Measurements from ENCODE around the gene CDR2.
"Not testable (repeated sequence)": the region's sequence is repeated elsewhere in the genome, so short reads cannot be mapped to it uniquely, and the experiment has no call there.

CDR2 gene

DNA sequence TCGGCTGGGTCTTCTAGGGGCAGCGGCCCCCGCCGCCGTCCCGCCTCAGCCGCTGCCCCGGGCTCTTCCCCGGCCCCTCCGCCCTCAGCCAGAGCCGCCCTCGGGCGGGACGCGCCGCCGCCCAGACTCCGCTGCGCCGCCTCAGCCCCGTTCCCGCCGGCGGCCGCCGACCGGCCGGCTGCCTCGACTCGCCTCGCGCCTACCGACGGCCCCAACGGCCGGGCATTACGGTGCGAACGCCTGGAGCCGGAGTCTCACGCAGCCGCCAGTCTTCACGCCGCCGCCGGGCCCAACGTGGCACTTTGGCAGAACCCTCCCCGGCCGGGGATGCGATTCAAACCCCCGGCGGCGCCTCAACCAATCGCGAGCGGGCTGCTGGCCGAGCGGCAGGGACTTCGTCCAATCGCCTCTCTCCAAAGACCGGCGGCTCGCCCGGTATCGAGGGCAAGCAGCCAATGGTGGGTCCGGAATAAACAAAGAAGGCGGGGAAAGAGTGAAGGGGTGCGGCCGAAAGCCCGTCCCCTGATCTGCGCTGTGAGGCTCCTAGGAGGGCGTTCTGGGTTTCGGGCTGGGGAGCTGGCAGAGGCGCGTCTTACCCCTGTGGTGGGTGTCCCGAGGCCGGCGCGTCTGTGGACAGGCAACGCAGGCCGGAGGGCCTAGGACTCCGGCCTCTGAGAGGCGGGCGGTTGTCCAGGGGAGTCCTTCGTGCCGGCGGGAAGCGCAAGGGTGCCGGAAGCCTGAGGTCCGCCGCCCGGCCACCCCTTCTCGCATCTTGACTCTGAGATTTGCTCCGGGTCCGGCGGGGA is at the start of gene CDR2:
Gene CDR2 (minus strand): TSS at position 309 of the 806 bp plus-strand sequence. CDS start 310 bp downstream, outside the sequence.
- FAIRE-seq (peak; percentile 52), DNase-seq (ENCODE audit: insufficient read length, low spot score) (peak; percentile 97)
- peak; percentile 74 for TF ChIP-seq POLR2A (IDR thresholded peaks at IDR 0.05; ENCODE audit: low read depth, low read length)

DNA sequence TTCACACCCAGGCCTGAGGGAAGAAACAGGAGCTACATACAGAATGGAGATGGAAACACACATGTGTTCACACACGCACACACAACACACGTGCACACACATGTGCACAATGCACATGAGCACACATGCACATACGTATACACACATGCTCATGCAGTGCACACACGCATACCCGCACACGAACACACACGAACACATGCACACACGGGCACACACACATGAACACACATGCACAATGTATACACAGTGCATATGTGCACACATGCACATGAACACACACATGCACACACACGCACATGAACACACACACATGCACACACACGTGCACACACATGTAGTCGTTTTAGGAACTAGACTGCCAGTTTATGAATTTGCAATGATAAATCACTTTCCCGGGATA is 49.3 kb upstream of the CDR2 start:
- FAIRE-seq: no peak
- no peak for DNase-seq (ENCODE audit: insufficient read length, low spot score)
- TF ChIP-seq POLR2A (IDR thresholded peaks at IDR 0.05; ENCODE audit: low read depth, low read length): no peak

DNA sequence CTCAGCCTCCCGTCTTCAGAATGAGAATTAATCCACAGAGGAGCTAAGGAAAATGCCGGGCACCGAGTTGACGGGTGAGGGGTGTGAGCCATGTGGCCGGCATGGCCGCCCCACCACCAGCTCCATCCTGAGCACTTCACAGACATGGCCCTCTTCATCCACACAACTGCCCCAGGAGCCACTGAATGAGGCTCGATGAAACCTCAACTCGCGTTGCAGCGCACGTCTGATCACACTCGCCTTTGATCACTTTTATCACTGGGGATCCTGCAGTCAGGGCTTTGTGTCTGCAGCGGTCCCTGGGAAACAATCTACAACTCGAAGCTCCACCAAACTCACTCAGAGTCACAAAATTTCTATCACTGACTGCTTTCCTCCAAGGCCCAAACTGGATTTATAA is 46.7 kb upstream of the CDR2 start:
- no peak for FAIRE-seq
- DNase-seq (ENCODE audit: insufficient read length, low spot score): no peak
- TF ChIP-seq POLR2A (IDR thresholded peaks at IDR 0.05; ENCODE audit: low read depth, low read length): no peak

DNA sequence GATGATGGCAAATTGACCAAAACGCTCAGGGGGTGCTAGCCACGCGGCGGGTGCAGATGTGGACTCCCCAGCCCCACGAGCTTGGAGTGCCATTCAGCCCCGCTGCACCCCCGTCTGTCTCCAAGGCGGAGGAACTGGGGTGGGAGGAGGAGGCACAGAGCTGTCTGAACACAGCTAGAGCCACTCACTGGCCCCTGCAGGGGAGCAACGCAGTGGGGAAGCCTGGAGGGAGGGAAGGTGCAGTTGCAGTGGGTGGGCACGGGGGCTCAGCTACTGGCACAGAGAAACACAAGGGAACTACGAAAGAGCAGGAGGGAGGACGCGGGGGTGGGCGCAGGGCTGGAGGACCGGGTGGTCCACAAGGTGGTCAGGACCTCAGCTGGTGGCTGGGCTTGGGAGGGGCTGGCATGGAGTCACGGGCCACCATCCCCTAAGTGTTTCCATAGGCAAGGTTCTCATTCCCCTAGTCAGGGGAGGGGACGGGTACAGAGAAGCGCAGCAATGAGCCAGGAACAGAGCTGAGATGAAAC is 46.3 kb upstream of the CDR2 start:
- no peak for TF ChIP-seq POLR2A (IDR thresholded peaks at IDR 0.05; ENCODE audit: low read depth, low read length)
- DNase-seq (ENCODE audit: insufficient read length, low spot score) (no peak), FAIRE-seq (no peak)

DNA sequence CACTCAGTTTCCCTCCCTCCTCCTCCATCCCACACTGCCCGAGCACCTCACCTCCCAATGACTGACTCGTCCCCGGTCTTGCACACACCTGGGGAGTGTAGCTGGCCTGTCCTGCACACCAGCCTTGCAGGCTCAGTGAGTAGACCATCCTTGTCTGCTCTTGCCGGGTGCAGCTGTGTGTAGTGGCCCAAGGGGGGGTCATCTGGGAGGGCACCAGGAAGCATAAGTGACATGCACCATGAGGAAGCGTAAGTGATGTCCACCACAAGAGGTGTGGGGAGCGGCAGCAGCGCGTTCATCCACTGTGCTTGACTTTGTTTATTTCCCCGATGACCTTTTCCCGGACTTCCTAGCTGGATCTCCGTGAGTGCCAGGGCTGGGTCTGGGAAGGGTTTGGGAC is 45.5 kb upstream of the CDR2 start:
- DNase-seq (ENCODE audit: insufficient read length, low spot score) (no peak), FAIRE-seq (no peak)
- no peak for TF ChIP-seq POLR2A (IDR thresholded peaks at IDR 0.05; ENCODE audit: low read depth, low read length)

DNA sequence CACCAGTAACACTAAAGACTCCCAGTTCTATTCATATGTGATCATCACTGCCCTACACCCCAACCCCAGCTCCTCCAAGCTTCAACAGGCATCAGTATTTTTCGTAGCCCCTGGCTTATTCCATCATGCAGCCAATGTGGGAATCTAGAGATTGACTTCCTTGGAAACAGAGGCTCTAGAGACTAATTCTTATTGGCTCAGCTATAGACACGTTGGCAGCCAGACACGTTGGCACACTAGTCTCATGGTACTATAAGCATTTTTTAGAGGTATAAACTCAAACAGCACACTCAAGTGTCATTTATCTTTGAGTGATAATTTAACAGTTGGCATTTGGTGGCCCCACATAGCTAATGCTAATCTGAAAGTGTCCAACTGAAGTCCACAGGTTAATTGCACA is 44.4 kb upstream of the CDR2 start:
- TF ChIP-seq POLR2A (IDR thresholded peaks at IDR 0.05; ENCODE audit: low read depth, low read length): no peak
- no peak for FAIRE-seq

DNA sequence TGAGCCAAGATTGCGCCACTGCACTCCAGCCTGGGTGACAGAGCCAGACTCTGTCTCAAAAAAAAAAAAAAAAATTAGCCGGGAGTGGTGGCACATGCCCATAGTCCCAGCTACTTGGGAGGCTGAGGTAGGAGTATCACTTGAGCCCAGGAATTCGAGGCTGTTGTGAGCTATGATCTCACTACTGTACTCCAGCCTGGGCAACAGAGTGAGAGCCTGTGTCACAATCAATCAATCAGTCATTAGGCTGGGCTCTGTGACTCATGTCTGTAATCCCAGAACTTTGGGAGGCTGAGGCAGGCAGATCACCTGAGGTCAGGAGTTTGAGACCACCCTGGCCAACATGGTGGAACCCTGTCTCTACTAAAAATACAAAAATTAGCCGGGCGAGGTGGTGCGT is 43.4 kb upstream of the CDR2 start:
- not testable (repeated sequence) for FAIRE-seq; DNase-seq (ENCODE audit: insufficient read length, low spot score)

More for the DNA sequence above, 44.4 kb upstream of the CDR2 start:
- DNase-seq (ENCODE audit: insufficient read length, low spot score): no peak

DNA sequence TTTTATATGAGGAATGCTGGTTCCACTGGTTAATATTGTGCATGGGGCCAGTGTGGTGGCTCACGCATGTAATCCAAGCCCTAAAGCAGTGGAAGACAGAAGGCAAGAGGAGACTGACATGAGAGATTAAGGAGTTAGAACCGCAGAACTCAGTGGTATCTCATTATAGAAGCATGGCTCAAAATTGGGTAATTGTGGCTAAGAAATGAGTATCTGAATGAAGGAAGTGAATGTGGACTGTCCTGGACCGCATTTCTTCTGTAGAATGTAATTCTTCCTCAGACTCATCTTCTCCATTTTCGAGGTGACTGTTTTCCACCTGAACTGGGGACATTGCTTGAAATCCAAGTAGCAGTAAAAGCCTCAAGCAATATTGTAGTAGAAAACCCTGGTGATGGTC is 42.6 kb upstream of the CDR2 start:
- DNase-seq (ENCODE audit: insufficient read length, low spot score): no peak
- TF ChIP-seq POLR2A (IDR thresholded peaks at IDR 0.05; ENCODE audit: low read depth, low read length): no peak
- no peak for FAIRE-seq

DNA sequence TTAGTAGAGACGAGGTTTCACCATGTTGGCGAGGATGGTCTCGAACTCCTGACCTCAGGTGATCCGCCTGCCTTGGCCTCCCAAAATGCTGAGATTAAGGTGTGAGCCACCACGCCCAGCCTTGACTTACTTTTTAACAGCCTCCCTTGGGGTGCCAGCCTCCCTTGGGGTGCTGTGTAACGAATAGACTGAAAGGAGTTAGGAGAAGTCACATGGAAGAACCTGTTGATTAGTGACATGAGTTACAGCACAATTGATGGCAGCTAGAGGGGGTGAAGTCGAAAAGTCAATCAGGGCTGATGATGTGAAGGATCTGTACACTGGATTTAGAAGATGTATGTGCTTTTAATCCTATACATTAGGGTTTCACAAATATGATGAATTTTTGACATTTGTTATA is 39.4 kb upstream of the CDR2 start:
- FAIRE-seq: no peak
- no peak for TF ChIP-seq POLR2A (IDR thresholded peaks at IDR 0.05; ENCODE audit: low read depth, low read length)
- no peak for DNase-seq (ENCODE audit: insufficient read length, low spot score)

DNA sequence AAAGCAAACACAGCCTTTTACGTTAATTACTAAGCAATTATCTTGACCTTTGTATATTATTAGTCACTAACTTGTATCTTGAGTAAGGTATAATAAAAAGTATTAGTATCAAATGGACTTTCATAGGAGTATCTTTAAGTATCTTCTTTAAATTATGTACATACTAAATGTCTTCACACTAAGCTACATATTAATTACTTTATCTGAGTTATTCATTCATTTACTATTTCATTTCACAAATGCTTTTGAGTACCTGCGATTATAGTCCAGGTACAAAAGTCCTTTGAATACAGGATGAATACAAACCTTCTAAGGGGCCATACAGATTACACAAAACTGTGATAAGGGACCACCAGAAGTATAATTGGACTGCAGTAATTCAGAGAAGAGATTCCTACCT is 33.1 kb upstream of the CDR2 start:
- DNase-seq (ENCODE audit: insufficient read length, low spot score) (no peak), FAIRE-seq (no peak)
- TF ChIP-seq POLR2A (IDR thresholded peaks at IDR 0.05; ENCODE audit: low read depth, low read length): no peak

DNA sequence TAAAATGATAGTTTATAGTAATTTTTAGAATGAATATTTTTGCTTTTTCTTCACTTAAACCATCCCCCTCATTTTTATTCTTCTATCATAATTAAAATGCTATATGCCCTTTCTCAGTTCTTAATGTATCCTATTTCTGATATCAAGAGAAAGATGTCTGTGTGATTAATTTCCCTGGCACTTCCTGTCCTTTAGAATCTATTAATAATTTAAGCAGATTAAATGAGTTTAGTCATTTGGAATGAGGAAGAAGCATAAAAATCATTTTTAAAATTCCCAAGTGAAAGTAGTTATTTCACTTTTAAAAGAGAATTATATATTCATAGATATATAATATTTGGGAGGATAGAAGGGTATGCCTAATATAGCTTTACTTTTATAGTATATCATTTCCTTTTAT is 27.8 kb upstream of the CDR2 start:
- no peak for DNase-seq (ENCODE audit: insufficient read length, low spot score)
- no peak for TF ChIP-seq POLR2A (IDR thresholded peaks at IDR 0.05; ENCODE audit: low read depth, low read length)
- FAIRE-seq: no peak

DNA sequence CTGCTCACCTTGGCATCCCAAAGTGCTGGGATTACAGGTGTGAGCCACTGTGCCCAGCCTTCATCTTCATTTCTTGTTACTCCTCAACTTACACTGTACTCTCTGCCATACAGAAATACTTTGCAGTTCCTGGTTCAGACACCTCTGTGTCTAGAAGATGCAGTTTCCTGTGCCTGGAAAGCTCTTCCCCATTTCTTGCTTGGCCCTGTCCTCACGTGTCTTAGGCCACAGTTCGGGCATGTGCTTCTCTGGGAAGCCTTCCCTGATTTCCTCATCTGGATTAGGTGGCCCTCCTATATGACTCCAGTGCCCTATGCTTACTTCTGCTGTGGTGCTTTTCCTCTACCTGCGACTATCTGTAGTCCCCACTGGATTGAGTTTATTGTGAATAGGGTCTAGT is 26.5 kb upstream of the CDR2 start:
- DNase-seq (ENCODE audit: insufficient read length, low spot score) (no peak), FAIRE-seq (no peak)
- TF ChIP-seq POLR2A (IDR thresholded peaks at IDR 0.05; ENCODE audit: low read depth, low read length): no peak

DNA sequence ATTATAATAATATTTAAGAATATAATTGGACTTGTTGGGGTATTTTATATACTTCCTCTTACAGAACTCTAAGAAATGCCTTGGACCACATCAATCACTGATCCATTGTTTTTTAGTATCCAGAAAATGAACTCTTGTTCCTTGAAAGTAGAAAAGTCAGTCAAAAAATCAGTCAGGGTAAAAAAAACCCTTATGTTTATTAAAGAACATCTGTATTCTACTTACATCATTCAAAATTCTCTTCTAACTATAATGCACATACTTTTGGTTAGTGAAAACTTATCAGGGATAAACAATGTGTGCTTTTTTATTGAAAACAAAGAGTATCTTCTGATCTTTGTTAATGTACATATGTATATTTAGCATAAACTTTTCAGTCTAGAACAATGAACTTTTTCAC is 23.5 kb upstream of the CDR2 start:
- no peak for TF ChIP-seq POLR2A (IDR thresholded peaks at IDR 0.05; ENCODE audit: low read depth, low read length)
- DNase-seq (ENCODE audit: insufficient read length, low spot score): no peak
- no peak for FAIRE-seq

DNA sequence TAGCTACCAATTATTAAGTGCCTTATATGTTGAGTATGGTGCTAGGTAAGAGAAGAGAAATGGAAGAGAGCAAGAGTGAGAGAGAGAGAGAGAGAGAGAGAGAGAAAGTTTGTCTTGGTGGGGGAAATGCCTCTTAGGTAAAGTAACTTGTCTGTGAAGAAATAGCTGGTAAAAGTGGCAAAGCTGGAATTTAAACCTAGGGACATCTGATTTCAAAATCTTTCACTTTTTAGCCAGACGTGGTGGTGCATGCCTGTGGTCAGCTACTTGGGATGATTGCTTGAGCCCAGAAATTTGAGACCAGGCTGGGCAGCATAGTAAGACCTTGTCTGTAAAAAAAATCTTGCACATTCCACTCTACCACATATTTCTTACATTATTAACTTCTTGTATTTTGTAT is 23.0 kb upstream of the CDR2 start:
- TF ChIP-seq POLR2A (IDR thresholded peaks at IDR 0.05; ENCODE audit: low read depth, low read length): no peak
- DNase-seq (ENCODE audit: insufficient read length, low spot score): peak; percentile 12
- FAIRE-seq: no peak

DNA sequence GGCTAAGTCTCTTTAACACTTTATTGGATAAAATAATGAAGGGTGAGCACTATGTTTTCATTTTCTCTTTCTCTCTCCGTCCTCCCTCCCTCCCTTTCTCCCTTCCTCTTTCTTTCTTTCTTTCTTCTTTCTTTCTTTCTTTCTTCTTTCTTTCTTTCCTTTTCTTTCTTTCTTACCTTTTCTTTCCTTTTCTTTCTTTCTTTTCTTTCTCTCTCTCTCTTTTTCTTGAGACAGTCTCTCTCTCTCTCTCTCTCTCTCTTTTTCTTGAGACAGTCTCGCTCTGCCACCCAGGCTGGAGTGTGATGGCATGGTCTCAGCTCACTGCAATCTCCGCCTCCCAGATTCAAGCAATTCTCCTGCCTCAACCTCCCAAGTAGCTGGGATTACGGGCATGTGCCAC is 21.5 kb upstream of the CDR2 start:
- DNase-seq (ENCODE audit: insufficient read length, low spot score) (no peak), FAIRE-seq (no peak)
- no peak for TF ChIP-seq POLR2A (IDR thresholded peaks at IDR 0.05; ENCODE audit: low read depth, low read length)

Measured in H54 (cell line).